D721Med (cell line): ENCODE measurements around the gene RAPGEF3.

Experiments used
- DNase-seq: peaks from one replicate; pipeline ENCODE4 v3.0.0; 2011; ENCODE audit warnings: low spot score; ENCODE audit not compliant: insufficient read length
- FAIRE-seq: peaks from 2 replicates; lab custom pipeline; 2011; peaks lifted over from hg19 to GRCh38; lab: Jason Lieb, UNC
- CTCF ChIP-seq: IDR thresholded peaks from 2 replicates; pipeline ENCODE4 v1.5.1; 2012; ENCODE audit warnings: mild to moderate bottlenecking, control low read depth; ENCODE audit not compliant: insufficient read depth; ENCODE audit errors: missing control alignments

Gene RAPGEF3

GRCh38 chr12:47710278-47710677, 48.4 kb downstream of the RAPGEF3 start:
- DNase-seq (no peak), FAIRE-seq (no peak)
- no peak for TF ChIP-seq CTCF

GRCh38 chr12:47709671-47710070, 49.0 kb downstream of the RAPGEF3 start:
- DNase-seq (no peak), FAIRE-seq (no peak)
- TF ChIP-seq CTCF = no peak

- no peak for DNase-seq
- TF ChIP-seq CTCF = no peak
- FAIRE-seq = no peak
Observed at GRCh38 chr12:47709237-47709636, 49.4 kb downstream of the RAPGEF3 start.

- DNase-seq (no peak), FAIRE-seq (no peak)
- no peak for TF ChIP-seq CTCF
Observed at GRCh38 chr12:47707905-47708543, 50.7 kb downstream of the RAPGEF3 start.

GRCh38 chr12:47707355-47707754, 51.3 kb downstream of the RAPGEF3 start:
- TF ChIP-seq CTCF = no peak
- DNase-seq (no peak), FAIRE-seq (no peak)

- no peak for FAIRE-seq
- TF ChIP-seq CTCF = peak; percentile 43
- peak; percentile 63 for DNase-seq
Observed at GRCh38 chr12:47705566-47706425, 52.9 kb downstream of the RAPGEF3 start, which contains the start of gene RPAP3. Gene RPAP3, minus strand, starts transcription at chr12:47706030. Its CDS starts 3,190 bp downstream, at chr12:47702840.

GRCh38 chr12:47705229-47705565, 53.5 kb downstream of the RAPGEF3 start:
- no peak for TF ChIP-seq CTCF
- DNase-seq = no peak
- FAIRE-seq = no peak
